GM21390 (cell line): Measurements from ENCODE around the gene NFE2L2.
"Not testable (repeated sequence)": the region's sequence is repeated elsewhere in the genome, so short reads cannot be mapped to it uniquely, and the experiment has no call there.

ENCODE experiments used
- ATAC-seq: cut with Tn5 transposase; IDR thresholded peaks from one replicate; pipeline ENCODE4 v1.9.1; 2021; ENCODE audit not compliant: unreplicated experiment

The NFE2L2 gene

DNA sequence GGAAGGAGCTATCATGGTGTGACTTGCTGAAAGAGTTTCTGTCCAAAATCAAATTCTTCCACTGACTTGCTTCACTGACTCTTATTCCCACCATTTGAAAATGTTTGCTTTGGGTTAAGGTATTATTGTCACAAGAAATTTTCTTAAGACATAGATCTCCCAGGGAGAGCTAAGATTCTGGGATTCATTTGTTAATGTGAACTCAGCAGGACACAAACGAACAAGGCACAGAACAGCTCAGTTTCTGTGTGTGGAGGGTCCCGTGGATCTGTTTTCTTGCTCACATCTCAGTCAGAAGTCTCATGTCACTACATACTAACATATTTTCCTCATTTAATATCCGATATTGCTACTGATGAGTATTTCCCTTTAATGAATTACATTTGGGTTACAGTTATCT lies 60.1 kb downstream of the NFE2L2 start:
- ATAC-seq: no peak

DNA sequence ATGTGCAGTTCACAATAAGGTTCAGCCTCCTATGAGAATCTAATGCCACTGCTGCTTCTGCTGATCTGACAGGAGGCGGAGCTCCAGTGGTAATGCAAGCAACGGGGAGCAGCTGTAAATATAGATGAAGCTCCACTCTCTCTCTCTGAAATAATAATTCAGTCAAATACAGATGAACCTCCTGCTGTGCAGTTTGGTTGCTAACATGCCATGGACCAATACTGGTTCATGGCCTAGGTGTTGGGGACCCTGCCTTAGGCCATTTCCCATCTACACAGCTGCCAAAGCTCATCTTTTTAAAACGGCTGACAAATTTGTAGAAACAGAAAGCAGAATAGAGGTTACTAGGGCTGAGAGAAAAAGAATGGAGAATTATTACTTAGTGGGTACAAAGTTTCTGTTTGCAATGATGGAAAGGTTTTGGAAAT lies 62.6 kb downstream of the NFE2L2 start:
- ATAC-seq: no peak

DNA sequence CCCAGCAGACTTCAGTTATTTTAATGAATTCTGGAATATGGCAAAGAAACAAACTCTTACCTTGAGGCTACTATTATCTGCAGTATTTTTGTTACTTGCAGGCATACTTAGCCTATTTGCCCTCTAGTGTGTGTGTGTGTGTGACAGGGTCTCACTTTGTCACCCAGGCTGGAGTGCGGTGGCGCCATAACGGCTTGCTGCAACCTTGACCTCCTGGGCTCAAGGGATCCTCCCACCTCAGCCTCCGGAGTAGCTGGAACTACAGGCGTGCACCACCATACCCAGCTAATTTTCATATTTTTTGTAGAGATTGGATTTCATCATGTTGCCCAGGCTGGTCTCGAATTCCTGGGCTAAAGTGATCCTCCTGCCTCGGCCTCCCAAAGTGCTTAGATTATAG lies 64.1 kb downstream of the NFE2L2 start:
- ATAC-seq: not testable (repeated sequence)

DNA sequence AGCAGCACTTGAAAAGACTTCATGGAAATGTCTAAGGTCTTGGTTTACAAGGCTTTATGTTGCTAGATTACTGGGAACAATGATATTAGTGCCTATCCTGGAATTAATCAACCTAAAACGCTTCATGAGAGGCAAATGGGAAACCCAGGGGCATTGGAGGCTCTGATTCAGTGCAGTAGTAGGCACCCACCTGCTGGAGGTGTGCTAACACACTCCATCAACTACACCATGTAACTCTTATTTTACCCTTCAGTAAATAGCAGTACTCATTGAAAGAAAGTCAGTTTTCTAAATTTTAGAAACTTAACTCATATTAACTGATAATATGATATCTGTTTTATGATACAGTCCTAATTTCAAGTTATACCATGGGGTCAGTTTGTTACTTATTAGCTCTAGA lies 69.3 kb downstream of the NFE2L2 start:
- no peak for ATAC-seq

DNA sequence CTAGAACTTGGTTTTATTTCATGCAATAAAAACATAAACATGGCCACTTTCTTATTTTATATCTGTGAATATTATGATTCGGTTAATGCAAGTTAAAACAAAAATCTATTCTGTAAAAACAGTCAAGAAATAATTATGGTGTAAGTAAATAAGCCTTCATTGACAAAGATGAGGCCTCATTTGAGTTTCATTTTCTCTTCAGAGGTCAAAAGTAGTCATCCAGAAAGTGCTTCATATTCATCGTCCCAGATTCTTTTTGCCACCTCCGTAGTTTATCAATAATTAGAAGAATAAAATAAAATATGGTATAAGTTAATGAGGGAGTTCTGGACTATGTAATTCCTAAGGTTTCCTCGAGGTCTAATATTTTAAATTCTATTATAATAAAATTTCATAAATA lies 71.3 kb downstream of the NFE2L2 start:
- ATAC-seq: peak; percentile 64

DNA sequence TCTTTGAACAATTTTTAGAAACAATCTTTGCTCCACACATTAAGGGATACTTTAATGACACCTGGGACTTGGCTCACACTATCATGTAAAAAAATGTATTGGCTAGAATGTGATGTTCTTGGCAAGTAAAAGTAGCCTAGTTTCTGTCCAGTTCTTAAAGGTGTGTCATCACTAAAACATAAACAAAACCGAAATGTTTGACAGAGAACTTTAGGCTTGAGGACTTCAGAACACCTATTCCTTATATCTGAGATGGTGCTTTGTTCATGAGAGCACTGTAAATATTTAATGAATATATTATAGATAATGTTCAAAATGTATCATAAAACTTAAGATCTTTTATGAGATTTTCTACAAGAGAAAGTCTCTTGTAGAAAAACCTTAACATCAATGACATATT lies 71.7 kb downstream of the NFE2L2 start:
- ATAC-seq: no peak

DNA sequence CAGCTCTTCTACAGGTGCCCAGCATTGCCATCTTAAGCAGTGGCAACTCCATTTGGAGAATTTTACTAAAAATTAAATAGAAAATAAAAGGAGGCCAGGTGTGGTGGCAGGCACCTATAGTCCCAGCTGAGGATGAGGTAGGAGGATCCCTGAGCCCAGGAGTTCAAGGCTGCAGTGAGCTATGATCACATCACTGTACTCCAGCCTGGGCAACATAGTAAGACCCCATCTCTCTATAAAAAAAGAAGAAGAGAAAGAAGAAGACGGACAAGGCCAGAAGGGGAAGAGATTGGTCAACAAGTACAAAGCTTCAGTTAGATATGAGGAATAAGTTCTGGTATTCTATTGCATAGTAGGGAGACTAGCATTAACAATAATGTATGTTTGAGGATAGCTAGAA lies 73.6 kb downstream of the NFE2L2 start:
- no peak for ATAC-seq

DNA sequence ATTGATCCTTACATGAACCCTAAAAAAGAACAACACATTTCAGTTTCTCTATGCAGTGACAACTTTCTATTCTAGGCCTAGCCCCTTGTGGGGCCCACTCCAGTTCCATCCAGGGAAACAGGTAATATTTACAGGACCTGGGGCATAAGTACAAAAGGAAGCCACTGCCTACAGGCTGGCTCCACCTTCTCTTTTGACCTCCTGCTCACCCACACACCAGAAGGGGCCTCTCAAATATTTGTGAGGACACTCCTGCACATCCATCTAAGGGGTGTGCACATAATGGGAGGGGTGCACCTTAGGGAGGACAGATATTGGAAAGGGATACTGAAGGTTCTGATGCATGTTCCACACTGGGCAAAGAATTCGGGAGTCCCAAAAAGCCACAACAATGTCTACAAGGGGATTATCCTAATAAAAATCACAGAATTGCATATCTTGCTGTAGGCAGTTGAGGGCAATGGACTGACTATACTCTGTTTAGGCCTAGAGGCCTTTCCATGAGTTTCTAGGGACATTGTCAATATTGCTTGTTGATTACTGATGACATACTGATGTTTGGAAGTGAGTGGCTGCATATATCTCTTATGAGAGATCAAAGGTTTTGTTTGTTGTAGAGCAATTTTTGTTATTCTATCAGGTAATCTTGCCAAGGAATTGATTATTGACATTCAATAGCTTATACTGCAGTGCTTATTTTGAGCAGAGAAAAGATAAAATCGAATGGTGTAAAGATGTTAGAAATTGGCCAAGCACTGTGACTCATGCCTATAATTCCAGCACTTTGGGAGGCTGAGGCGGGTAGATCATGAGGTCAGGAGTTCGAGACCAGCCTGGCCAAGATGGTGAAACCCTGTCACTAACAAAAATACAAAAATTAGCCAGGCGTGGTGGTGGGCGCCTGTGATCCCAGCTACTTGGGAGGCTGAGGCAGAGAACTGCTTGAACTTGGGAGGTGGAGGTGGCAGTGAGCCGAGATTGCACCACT lies 75.8 kb downstream of the NFE2L2 start:
- ATAC-seq: no peak

DNA sequence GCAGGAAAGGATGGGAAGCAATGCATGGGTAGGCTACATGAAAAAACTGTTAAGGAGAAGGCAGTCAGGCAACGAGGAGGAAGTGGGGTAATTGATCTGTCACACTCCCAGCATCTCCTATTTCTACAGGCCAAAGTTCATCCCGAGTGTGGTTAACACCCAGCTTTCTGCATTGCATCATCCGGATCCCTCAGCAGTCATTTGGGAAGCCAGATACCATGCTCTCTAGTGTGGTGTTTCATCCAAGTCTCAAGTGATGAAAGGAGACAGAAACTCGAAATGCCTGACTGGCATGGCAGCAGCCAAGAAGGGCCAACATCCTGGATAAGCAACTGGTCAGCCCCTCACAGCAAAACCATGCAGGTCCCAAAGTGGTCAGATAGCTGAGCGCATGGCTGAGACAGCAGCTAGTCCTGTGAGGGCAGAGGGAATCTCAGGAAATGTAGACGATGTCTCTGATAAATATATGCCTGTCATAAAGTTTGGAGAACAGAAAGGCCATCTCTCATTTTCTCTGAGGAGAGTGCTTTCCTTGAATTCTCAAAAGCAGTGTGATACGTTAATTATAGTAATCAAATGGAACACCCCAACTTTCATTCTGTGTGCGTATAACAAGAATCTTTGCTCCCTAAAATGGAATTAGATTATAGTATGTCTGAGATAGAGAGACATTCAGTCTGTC lies 76.8 kb downstream of the NFE2L2 start:
- ATAC-seq: no peak

DNA sequence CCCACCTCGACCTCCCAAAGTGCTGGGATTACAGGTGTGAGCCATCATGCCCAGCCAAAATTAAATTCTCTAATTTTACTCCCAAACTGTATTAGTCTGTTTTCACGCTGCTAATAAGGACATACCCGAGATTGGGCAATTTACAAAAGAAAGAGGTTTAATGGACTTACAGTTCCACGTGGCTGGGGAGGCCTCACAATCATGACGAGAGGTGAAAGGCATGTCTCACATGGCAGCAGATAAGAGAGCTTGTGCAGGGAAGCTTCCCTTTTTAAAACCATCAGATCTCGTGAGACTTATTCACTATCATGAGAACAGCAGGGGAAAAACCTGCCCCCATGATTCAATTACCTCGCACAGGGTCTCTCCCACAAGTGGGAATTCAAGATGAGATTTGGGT lies 78.5 kb downstream of the NFE2L2 start:
- not testable (repeated sequence) for ATAC-seq

DNA sequence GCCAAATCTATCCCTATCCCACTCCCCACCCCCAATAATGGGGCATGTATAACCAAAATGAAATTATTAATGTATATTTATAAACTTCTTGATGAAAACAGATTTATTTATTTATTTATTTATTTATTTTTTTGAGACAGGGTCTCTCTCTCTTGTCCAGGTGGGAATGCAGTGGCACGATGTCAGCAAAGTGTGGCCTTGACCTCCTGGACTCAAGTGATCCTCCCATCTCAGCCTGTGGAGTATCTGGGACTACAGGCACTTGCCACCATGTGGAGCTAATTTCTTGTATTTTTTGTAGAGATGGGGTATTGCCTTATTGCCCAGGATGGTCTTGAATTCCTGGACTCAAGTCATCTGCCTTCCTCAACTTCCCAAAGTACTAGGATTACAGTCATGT lies 79.9 kb downstream of the NFE2L2 start:
- ATAC-seq: no peak

DNA sequence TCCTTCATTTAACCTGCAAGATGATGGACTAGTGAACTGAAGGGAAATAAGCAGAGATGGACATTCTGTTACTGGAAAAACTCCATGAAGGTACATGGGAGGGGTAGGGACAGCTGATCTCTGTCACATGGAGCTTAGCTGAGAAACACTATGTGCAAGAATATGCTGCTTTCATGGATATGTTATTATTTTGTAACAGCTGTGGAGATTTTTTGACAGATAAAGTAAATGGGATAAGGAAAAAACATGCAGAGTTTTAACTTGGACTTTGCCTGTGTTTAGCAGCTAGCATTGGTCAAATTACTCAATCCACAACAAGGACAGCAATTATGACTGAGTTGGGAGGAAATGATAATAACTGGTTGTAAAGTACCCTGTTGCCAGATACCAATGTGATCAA lies 80.7 kb downstream of the NFE2L2 start:
- no peak for ATAC-seq
